ENCODE measurements around the gene ZNF791. TPM values are rescaled to one million over a fixed set of nuclear protein-coding genes. Genes with fewer than 3 reads are reported as not detected.

The ZNF791 gene
- total RNA-seq, 6 experiments from 2014 or later = 18.3 to 21.9 (median 19.0) TPM

DNA sequence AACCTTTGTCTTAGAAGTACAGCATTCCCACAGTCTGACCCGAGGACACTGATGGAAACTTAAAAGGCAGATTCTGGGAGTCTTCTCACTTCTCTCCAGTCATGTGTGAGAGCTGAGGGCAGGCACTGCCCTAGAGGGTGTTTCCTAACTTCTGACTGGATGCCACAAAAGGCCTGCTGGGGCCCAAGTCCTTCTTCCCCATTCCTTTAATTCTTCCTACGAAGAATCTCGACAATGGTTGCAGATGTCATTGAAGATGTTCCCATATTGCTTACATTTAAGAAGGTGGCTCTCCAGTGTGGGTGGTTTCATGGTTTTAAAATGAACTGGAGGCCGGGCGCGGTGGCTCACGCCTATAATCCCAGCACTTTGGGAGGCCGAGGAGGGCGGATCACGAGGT, 32.1 kb upstream of the ZNF791 start:
- DNase-seq = no peak
- Mint-ChIP-seq H3K4me3 (no peak overlapping the region), H3K36me3 (ENCODE audit: low read depth) (peaks cover 80% of the 10 kb centered on the region), H3K27me3 (ENCODE audit: insufficient read depth) (no peaks in the 10 kb centered on the region; the same call in none of the 2 replicates), H3K9me3 (peaks cover 81% of the 10 kb centered on the region), H3K4me1 (ENCODE audit: low read depth) (peaks cover 11% of the 10 kb centered on the region), H3K27ac (no peak overlapping the region)
- TF ChIP-seq, protein P1, sequence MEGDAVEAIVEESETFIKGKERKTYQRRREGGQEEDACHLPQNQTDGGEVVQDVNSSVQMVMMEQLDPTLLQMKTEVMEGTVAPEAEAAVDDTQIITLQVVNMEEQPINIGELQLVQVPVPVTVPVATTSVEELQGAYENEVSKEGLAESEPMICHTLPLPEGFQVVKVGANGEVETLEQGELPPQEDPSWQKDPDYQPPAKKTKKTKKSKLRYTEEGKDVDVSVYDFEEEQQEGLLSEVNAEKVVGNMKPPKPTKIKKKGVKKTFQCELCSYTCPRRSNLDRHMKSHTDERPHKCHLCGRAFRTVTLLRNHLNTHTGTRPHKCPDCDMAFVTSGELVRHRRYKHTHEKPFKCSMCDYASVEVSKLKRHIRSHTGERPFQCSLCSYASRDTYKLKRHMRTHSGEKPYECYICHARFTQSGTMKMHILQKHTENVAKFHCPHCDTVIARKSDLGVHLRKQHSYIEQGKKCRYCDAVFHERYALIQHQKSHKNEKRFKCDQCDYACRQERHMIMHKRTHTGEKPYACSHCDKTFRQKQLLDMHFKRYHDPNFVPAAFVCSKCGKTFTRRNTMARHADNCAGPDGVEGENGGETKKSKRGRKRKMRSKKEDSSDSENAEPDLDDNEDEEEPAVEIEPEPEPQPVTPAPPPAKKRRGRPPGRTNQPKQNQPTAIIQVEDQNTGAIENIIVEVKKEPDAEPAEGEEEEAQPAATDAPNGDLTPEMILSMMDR (IDR thresholded peaks at IDR 0.05) = no peak

DNA sequence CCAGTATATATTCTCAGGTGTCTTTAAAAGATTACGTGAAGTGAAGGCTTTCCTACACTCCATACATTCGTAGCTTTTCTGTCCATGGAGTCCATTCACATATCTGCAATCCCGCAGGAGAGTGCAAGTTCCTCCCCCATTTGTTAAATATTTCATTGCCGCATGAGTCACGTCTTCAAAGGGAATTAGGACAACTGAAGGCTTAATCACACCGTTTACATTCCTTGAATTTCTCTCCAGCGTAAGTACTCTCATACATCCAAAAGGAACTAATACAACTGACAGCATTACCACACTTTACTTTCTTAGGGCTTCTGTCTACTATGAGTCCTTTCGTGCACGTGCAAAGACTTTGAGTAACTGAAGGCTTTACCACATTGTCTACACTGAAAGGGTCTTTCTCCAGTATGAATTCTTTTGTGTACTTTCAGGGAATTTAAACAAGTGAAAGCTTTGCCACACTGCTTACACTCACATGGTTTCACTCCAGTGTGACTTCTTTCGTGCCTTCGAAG, 30.5 kb upstream of the ZNF791 start:
- no peaks in the 10 kb centered on the region; the same call in 1 of the 2 replicates for H3K27me3 Mint-ChIP-seq (ENCODE audit: insufficient read depth)
- DNase-seq = peak; percentile 50
- H3K36me3 Mint-ChIP-seq (ENCODE audit: low read depth) = peaks cover 73% of the 10 kb centered on the region
- H3K4me1 Mint-ChIP-seq (ENCODE audit: low read depth) = peaks cover 11% of the 10 kb centered on the region
- TF ChIP-seq, protein P1 (IDR thresholded peaks at IDR 0.05) = no peak
- H3K27ac Mint-ChIP-seq = peak overlapping the region; percentile 9; the same call in 1 of the 2 replicates
- H3K4me3 Mint-ChIP-seq = 0 out of 2 replicates have a peak overlapping the region, but pooled peaks have one; percentile 19
- peaks cover 78% of the 10 kb centered on the region for H3K9me3 Mint-ChIP-seq

DNA sequence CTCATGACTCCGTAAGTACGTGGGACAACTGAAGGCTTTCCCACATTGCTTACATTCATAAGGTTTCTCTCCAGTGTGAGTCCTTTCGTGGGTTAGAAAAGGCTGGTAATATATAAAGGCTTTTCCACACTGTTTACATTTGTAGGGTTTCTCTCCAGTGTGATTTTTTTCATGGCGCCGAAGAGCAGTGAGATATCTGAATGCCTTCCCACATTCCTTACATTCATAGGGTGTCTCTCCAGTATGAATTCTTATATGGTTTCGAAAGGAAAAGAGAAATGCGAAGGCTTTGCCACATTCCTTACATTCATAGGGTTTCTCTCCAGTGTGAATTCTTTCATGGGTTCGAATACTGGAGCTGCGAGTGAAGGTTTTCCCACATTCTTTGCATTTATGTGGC, 29.6 kb upstream of the ZNF791 start:
- no peak for DNase-seq
- TF ChIP-seq, protein P1 (IDR thresholded peaks at IDR 0.05) = no peak
- Mint-ChIP-seq H3K9me3 (peaks cover 69% of the 10 kb centered on the region), H3K27ac (no peak overlapping the region), H3K4me1 (ENCODE audit: low read depth) (peaks cover 11% of the 10 kb centered on the region), H3K27me3 (ENCODE audit: insufficient read depth) (no peaks in the 10 kb centered on the region; the same call in 1 of the 2 replicates), H3K4me3 (no peak overlapping the region), H3K36me3 (ENCODE audit: low read depth) (peaks cover 65% of the 10 kb centered on the region)

DNA sequence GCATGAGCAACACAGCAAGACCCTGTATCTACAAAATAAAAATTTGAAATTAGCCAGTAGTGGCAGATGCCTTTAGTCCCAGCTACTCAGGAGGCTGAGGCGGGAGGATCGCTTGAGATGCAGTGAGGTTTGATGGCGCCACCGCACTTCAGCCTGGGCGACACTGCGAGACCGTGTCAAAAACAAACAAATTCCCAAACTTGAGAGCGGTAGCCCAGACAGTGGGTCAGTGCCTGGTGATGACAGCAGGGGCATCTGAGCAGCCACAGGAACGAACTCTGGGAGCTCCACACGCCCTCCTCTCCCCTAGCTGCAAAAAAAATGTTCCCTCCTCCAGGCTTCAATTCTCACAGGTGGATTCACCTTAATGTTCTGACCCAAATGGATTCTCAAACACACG, 14.2 kb upstream of the ZNF791 start:
- Mint-ChIP-seq H3K27ac (no peak overlapping the region), H3K9me3 (no peaks in the 10 kb centered on the region), H3K36me3 (ENCODE audit: low read depth) (peaks cover 26% of the 10 kb centered on the region), H3K4me1 (ENCODE audit: low read depth) (no peaks in the 10 kb centered on the region), H3K27me3 (ENCODE audit: insufficient read depth) (no peaks in the 10 kb centered on the region), H3K4me3 (no peak overlapping the region)
- TF ChIP-seq, protein P1 (IDR thresholded peaks at IDR 0.05) = no peak
- no peak for DNase-seq

DNA sequence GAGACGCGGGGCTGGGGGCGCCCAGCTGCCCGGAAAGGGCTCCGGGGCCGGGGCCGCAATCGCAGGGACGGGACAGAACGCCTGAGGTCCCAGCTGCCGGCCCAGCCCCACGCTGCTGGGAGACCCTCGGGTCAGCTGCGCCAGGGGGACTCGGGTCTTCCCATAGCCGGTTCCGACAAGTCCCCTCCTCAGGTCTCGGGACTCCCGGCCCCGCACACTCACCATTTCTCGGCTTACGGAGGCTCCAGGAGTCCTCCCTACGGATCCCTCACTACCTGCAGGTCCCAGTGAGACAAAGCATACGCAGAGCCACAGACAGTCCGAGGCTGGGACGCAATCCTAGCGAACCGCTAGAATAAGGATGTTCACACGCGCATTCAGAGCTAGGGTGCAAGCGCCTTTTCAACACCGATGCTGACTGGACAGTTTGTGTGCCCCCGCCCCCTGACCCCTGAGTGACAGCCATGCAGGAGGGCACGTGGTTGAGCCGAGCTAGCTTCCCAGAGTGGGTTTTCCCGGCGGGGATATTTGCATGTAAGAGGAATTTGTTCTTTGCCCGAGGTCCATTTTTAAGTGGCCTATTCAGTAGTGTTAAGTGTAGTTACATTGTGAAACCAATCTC, 13.7 kb upstream of the ZNF791 start:
- no peaks in the 10 kb centered on the region for H3K27me3 Mint-ChIP-seq (ENCODE audit: insufficient read depth)
- H3K4me1 Mint-ChIP-seq (ENCODE audit: low read depth) = no peaks in the 10 kb centered on the region
- TF ChIP-seq, protein P1 (IDR thresholded peaks at IDR 0.05) = no peak
- H3K36me3 Mint-ChIP-seq (ENCODE audit: low read depth) = peaks cover 21% of the 10 kb centered on the region
- no peak overlapping the region for H3K4me3 Mint-ChIP-seq
- H3K27ac Mint-ChIP-seq = no peak overlapping the region
- no peak for DNase-seq
- no peaks in the 10 kb centered on the region for H3K9me3 Mint-ChIP-seq
